Liver (tissue), 3 donors: ENCODE data around the gene LAMA5.

Source experiments
- ATF3 ChIP-seq: IDR thresholded peaks from 2 replicates; pipeline ENCODE4 v1.6.1; 2016; ENCODE audit warnings: antibody characterized with exemption
- CTCF ChIP-seq: fragments of 150-350 bp; IDR thresholded peaks from 2 replicates; pipeline ENCODE4 v1.5.1; 2017; ENCODE audit warnings: improper control_type of control experiment, low read depth, low read length; ENCODE audit not compliant: missing input control
- EGR1 ChIP-seq, 2 donors: IDR thresholded peaks; 2 replicates each; pipeline ENCODE4 v1.6.1; 2016 to 2018; ENCODE audit warnings: antibody characterized with exemption in 2 of 2, low read depth in 2 of 2
- FOXA1 ChIP-seq: IDR thresholded peaks from 2 replicates; pipeline ENCODE4 v1.6.1; 2016; ENCODE audit warnings: antibody characterized with exemption
- JUND ChIP-seq, 2 donors: IDR thresholded peaks; 2 replicates each; pipeline ENCODE4 v1.6.1; 2016; ENCODE audit warnings: antibody characterized with exemption in 2 of 2
- MAX ChIP-seq: IDR thresholded peaks from 2 replicates; pipeline ENCODE4 v1.6.1; 2016; ENCODE audit warnings: antibody characterized with exemption
- RAD21 ChIP-seq, 2 donors: IDR thresholded peaks; 2 replicates each; pipeline ENCODE4 v1.6.1; 2016; ENCODE audit warnings: antibody characterized with exemption in 2 of 2, mild to moderate bottlenecking in 2 of 2
- REST ChIP-seq: IDR thresholded peaks from 2 replicates; pipeline ENCODE4 v1.6.1; 2016; ENCODE audit warnings: antibody characterized with exemption, mild to moderate bottlenecking
- RXRA ChIP-seq, 2 donors: IDR thresholded peaks; 2 replicates each; pipeline ENCODE4 v1.6.1; 2017 to 2018; ENCODE audit warnings: antibody characterized with exemption in 2 of 2, mild to moderate bottlenecking in 1 of 2
- SP1 ChIP-seq: IDR thresholded peaks from 2 replicates; pipeline ENCODE4 v1.6.1; 2018; ENCODE audit warnings: antibody characterized with exemption, mild to moderate bottlenecking
- TAF1 ChIP-seq: conservative IDR thresholded peaks from 2 replicates; pipeline ENCODE4 v1.6.1; 2016; ENCODE audit warnings: antibody characterized with exemption, mild to moderate bottlenecking
- YY1 ChIP-seq: IDR thresholded peaks from 2 replicates; pipeline ENCODE4 v1.6.1; 2016; ENCODE audit warnings: antibody characterized with exemption, mild to moderate bottlenecking
- donor health status: healthy.
- donor health status: healthy.

- no peak for TF ChIP-seq CTCF
- no peak for TF ChIP-seq ATF3
- TF ChIP-seq EGR1 (IDR thresholded peaks at IDR 0.05; ENCODE audit: low read depth in 2 of 2): no peak
- no peak for TF ChIP-seq FOXA1
- TF ChIP-seq RXRA (IDR thresholded peaks at IDR 0.05): no peak
- TF ChIP-seq SP1: no peak
- no peak for TF ChIP-seq TAF1
- no peak for TF ChIP-seq YY1
- no peak for TF ChIP-seq REST
- TF ChIP-seq JUND (IDR thresholded peaks at IDR 0.05): no peak
- no peak for TF ChIP-seq RAD21 (IDR thresholded peaks at IDR 0.05)
- no peak for TF ChIP-seq MAX
These were observed 1.2 kb downstream of the LAMA5 start for GRCh38 chr20:62365814-62366369.
